Lower leg skin (tissue), 4 donors: Measurements from ENCODE around the gene ACOXL. TPM values are rescaled to one million over a fixed set of nuclear protein-coding genes. Genes with fewer than 3 reads are reported as not detected.

Experiments used
- DNase-seq, 2 donors: peaks; one replicate each; pipeline ENCODE4 v3.0.0-alpha.2; 2019; ENCODE audit warnings: low spot score in 2 of 2
- H3K4me3 ChIP-seq: fragments of 200-600 bp; sonication (generic); 2 replicates; pipeline ENCODE4 v1.5.1; 2017; ENCODE audit warnings: mild to moderate bottlenecking, low read depth; ENCODE audit not compliant: poor library complexity, severe bottlenecking
- CTCF ChIP-seq, 3 donors: fragments of 450-650 bp; IDR thresholded peaks; one replicate each; pipeline ENCODE4 v1.5.1; 2016; ENCODE audit warnings: antibody characterized with exemption in 3 of 3, mild to moderate bottlenecking in 3 of 3, moderate library complexity in 2 of 3
- POLR2A ChIP-seq, 2 donors: fragments of 450-650 bp; IDR thresholded peaks; one replicate each; pipeline ENCODE4 v1.6.1; 2016 to 2017; ENCODE audit warnings: antibody characterized with exemption in 2 of 2, mild to moderate bottlenecking in 1 of 2, moderate library complexity in 1 of 2
- WGBS, 2 donors: methylation state at CpG; one replicate each; pipeline ENCODE4 v1.1.5; 2018; 5-methylcytosine and 5-hydroxymethylcytosine counted together
- intact Hi-C: fragments of 100-400 bp; cut with DNase I; formaldehyde crosslinking; loops from one replicate; pipeline ENCODE4 v1.15.0; 2023; ENCODE audit warnings: low total_unique reads
- total RNA-seq, 4 donors: library from RNA; depleted of rRNA; stranded (reverse); fragments of >200 nt; gene quantifications; one replicate each; pipeline ENCODE4 v1.1.0, GENCODE V29; 2016

The ACOXL gene
- total RNA-seq, 4 donors from 2014 or later: not detected

- 39 to 60% methylated on average over 2 of the region's 2 CpGs for WGBS, 2 donors
- no peak overlapping the region for H3K4me3 ChIP-seq
- intact Hi-C loops: no loop called here
- no peak for TF ChIP-seq CTCF (IDR thresholded peaks at IDR 0.05)
- no peak for TF ChIP-seq POLR2A (IDR thresholded peaks at IDR 0.05)
- DNase-seq: no peak
Observed at GRCh38 chr2:110897966-110898365, 165.6 kb downstream of the ACOXL start.

- TF ChIP-seq POLR2A (IDR thresholded peaks at IDR 0.05): no peak
- TF ChIP-seq CTCF (IDR thresholded peaks at IDR 0.05): no peak
- no peak overlapping the region for H3K4me3 ChIP-seq
- DNase-seq: no peak
- 61 to 66% methylated on average over 2 of the region's 2 CpGs for WGBS, 2 donors
- intact Hi-C loops: no loop called here
Observed at GRCh38 chr2:110900191-110900590, 167.8 kb downstream of the ACOXL start.

- DNase-seq: no peak
- no peak for TF ChIP-seq CTCF (IDR thresholded peaks at IDR 0.05)
- no peak for TF ChIP-seq POLR2A (IDR thresholded peaks at IDR 0.05)
- no peak overlapping the region for H3K4me3 ChIP-seq
- intact Hi-C loops: no loop called here
- WGBS, 2 donors: 85 to 86% methylated on average over 3 of the region's 3 CpGs
Observed at GRCh38 chr2:110903548-110903947, 171.2 kb downstream of the ACOXL start.

- intact Hi-C loops: no loop called here
- no peak overlapping the region for H3K4me3 ChIP-seq
- WGBS, 2 donors: 71 to 75% methylated on average over 5 of the region's 5 CpGs
- DNase-seq: peak in 1 of 2 donors; percentile 45
- TF ChIP-seq CTCF (IDR thresholded peaks at IDR 0.05) (no peak), POLR2A (IDR thresholded peaks at IDR 0.05) (no peak)
Observed at GRCh38 chr2:110904116-110904778, 171.9 kb downstream of the ACOXL start.

GRCh38 chr2:110904779-110905148, 172.4 kb downstream of the ACOXL start:
- peak in 1 of 2 donors; percentile 49 for DNase-seq
- 78 to 80% methylated on average over 3 of the region's 3 CpGs for WGBS, 2 donors
- H3K4me3 ChIP-seq: no peak overlapping the region
- TF ChIP-seq POLR2A (IDR thresholded peaks at IDR 0.05) (no peak), CTCF (IDR thresholded peaks at IDR 0.05) (no peak)
- intact Hi-C loops: no loop called here

GRCh38 chr2:110905217-110905616, 172.8 kb downstream of the ACOXL start:
- DNase-seq: peak in 1 of 2 donors; percentile 43
- no peak for TF ChIP-seq CTCF (IDR thresholded peaks at IDR 0.05)
- TF ChIP-seq POLR2A (IDR thresholded peaks at IDR 0.05): no peak
- intact Hi-C loops: no loop called here
- H3K4me3 ChIP-seq: no peak overlapping the region
- 71 to 81% methylated on average over 3 of the region's 3 CpGs for WGBS, 2 donors
